ENCODE data around the gene ZC3H11A. TPM values are rescaled to one million over a fixed set of nuclear protein-coding genes. Genes with fewer than 3 reads are reported as not detected.
A peak's percentile ranks its signal among the peaks of the same experiment; 100 is the strongest.

The ZC3H11A gene
- total and polyA plus RNA-seq, 2 of the 13 experiments (the other 11 are each of a cell fraction or from before 2014, with no cell fraction given), result 56.9 to 59.7 TPM

DNA sequence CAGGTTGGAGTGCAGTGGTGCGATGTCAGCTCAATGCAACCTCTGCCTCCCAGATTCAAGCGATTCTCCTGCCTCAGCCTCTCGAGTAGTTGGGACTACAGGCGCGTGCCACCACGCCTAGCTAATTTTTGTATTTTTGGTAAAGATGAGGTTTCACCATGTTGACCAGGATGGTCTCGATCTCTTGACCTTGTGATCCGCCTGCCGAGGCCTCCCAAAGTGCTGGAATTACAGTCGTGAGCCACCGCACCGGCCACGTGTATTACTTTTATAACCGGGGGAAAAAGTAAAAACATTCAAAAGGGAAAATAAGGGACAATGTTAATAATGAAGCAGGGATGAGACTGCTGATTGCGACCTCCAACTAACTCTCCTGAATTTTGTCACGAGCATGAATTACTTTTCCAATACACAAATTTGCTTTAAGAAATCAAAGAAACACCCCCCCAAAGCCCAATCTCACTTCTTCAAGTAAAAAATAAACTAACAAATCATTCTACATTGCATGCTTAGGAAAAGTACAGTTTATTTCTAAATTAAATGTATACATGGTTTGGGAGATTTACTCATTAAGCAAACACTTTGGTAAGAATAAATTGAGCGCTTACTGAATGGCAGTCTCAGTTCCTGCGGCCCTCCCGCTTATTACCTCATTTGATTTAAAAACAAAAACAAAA, 521 bp upstream of the ZC3H11A start:
- H3K36me3 ChIP-seq (replicated peaks in 1 of 2; ENCODE audit: control insufficient read depth in 1 of 2, insufficient read depth in 2 of 2, low read length in 2 of 2), result peaks cover 2 to 22% of the 10 kb centered on the region in 2 experiments; a peak in 3 of 5 replicates
- ChIA-PET POLR2A (interaction anchor here (0.6 to 2.0 kb wide), 2 partner anchors 13 to 15 kb away, joined by 3 to 4 read pairs; no protein-coding TSS in a partner anchor), CTCF (ENCODE audit: low intra/inter-chr PET ratio, low total read pairs) (no interaction called here)
- H3K4me3 ChIP-seq (replicated peaks in 1 of 3; ENCODE audit: insufficient read depth in 1 of 3, low read depth in 2 of 3, low read length in 3 of 3), result peak overlapping the region; percentile 22 to 77 (median 75); a peak in 4 of 6 replicates
- H3K79me2 ChIP-seq (ENCODE audit: insufficient read depth, low read length), result peaks cover 40% of the 10 kb centered on the region
- 81% methylated on average over 19 of the region's 19 CpGs for WGBS (ENCODE audit: low lambda C conversion rate)
- H2AFZ ChIP-seq (ENCODE audit: low read length), result no peak overlapping the region
- no peaks in the 10 kb centered on the region for H3K27me3 ChIP-seq (ENCODE audit: control insufficient read depth in 1 of 2, insufficient read depth in 2 of 2, low read length in 2 of 2)
- DNase-seq (ENCODE audit: low spot score) (no peak), FAIRE-seq (no peak), ATAC-seq (no peak)
- in situ Hi-C loops (cut with HindIII; ENCODE audit: extremely low pct_ligation_motif_present, low pct_unique_long_range_greater_than_20kb) (no loop called here), intact Hi-C loops (cut with micrococcal nuclease; ENCODE audit: unreplicated experiment) (no loop called here)
- TSS peak; percentile 90 for BruUV-seq (replicated peaks)
- peaks cover 23% of the 10 kb centered on the region for H4K20me1 ChIP-seq (ENCODE audit: insufficient read depth, low read length)
- H3K4me1 ChIP-seq (ENCODE audit: insufficient read depth, low read length), result peaks cover 52% of the 10 kb centered on the region
- TF ChIP-seq, protein P1, sequence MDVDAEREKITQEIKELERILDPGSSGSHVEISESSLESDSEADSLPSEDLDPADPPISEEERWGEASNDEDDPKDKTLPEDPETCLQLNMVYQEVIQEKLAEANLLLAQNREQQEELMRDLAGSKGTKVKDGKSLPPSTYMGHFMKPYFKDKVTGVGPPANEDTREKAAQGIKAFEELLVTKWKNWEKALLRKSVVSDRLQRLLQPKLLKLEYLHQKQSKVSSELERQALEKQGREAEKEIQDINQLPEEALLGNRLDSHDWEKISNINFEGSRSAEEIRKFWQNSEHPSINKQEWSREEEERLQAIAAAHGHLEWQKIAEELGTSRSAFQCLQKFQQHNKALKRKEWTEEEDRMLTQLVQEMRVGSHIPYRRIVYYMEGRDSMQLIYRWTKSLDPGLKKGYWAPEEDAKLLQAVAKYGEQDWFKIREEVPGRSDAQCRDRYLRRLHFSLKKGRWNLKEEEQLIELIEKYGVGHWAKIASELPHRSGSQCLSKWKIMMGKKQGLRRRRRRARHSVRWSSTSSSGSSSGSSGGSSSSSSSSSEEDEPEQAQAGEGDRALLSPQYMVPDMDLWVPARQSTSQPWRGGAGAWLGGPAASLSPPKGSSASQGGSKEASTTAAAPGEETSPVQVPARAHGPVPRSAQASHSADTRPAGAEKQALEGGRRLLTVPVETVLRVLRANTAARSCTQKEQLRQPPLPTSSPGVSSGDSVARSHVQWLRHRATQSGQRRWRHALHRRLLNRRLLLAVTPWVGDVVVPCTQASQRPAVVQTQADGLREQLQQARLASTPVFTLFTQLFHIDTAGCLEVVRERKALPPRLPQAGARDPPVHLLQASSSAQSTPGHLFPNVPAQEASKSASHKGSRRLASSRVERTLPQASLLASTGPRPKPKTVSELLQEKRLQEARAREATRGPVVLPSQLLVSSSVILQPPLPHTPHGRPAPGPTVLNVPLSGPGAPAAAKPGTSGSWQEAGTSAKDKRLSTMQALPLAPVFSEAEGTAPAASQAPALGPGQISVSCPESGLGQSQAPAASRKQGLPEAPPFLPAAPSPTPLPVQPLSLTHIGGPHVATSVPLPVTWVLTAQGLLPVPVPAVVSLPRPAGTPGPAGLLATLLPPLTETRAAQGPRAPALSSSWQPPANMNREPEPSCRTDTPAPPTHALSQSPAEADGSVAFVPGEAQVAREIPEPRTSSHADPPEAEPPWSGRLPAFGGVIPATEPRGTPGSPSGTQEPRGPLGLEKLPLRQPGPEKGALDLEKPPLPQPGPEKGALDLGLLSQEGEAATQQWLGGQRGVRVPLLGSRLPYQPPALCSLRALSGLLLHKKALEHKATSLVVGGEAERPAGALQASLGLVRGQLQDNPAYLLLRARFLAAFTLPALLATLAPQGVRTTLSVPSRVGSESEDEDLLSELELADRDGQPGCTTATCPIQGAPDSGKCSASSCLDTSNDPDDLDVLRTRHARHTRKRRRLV (CRISPR knock-in tag; IDR thresholded peaks at IDR 0.05), result 0 out of 2 replicates have a peak, but pooled peaks have one; percentile 57
- no peak for TF ChIP-seq ISX (CRISPR knock-in tag; conservative IDR thresholded peaks at IDR 0.05)
- TF ChIP-seq SOX6 (IDR thresholded peaks at IDR 0.05), result no peak
- peak; percentile 47; the same call in 1 of the 2 replicates for TF ChIP-seq SOX6 (CRISPR knock-in tag; IDR thresholded peaks at IDR 0.05)
- H3K27ac ChIP-seq (ENCODE audit: extremely low read length, insufficient read depth, low read length), result peak overlapping the region; percentile 97
- H3K9ac ChIP-seq (ENCODE audit: insufficient read depth, low read depth, low read length), result peak overlapping the region; percentile 97
- H3K4me2 ChIP-seq (ENCODE audit: low read depth, low read length), result peak overlapping the region; percentile 83
- H3K9me3 ChIP-seq (ENCODE audit: low read length), result no peaks in the 10 kb centered on the region
